CD4-positive, alpha-beta T cell (primary cell): Measurements from ENCODE around the gene RPTOR. TPM values are rescaled to one million over a fixed set of nuclear protein-coding genes. Genes with fewer than 3 reads are reported as not detected.

Experiments
- ATAC-seq: fragments of 200-7000 bp; cut with Tn5 transposase; one replicate; pipeline ENCODE4 v1.10.0; 2022; ENCODE audit warnings: mild to moderate bottlenecking; ENCODE audit not compliant: poor library complexity
- CTCF ChIA-PET: fragments of 350-600 bp; sonication (Branson Sonifier 250); formaldehyde crosslinking; loops from one replicate; lab custom pipeline; 2021; ENCODE audit warnings: antibody characterized with exemption, inconsistent platforms; lab: Charles Lee
- POLR2A ChIA-PET: fragments of 350-600 bp; sonication (Branson Sonifier 250); formaldehyde crosslinking; loops from one replicate; lab custom pipeline; 2021; ENCODE audit warnings: antibody characterized with exemption, inconsistent platforms; lab: Charles Lee
- DNase-seq, 14 experiments: peaks; one replicate each; pipeline ENCODE4 v3.0.0-alpha.2; 2013 to 2020; ENCODE audit warnings: mixed read lengths in 2 of 14
- H3K27ac ChIP-seq, 2 donors: one replicate each; pipeline versions ENCODE4 v1.5.1 to v1.7.0; 2013; ENCODE audit warnings: low read length in 2 of 2, low read depth in 1 of 2, mild to moderate bottlenecking in 1 of 2
- H3K27me3 ChIP-seq, 2 experiments: 1 replicate in 1 of 2; 2 replicates in 1 of 2; pipeline versions ENCODE4 v1.6.1 to v1.7.0; 2013; ENCODE audit warnings: low read length in 2 of 2, control low read depth in 1 of 2, mild to moderate bottlenecking in 1 of 2, moderate library complexity in 1 of 2; ENCODE audit not compliant: insufficient read depth in 2 of 2, control insufficient read depth in 1 of 2
- H3K36me3 ChIP-seq: one replicate; pipeline ENCODE4 v1.6.1; 2013; ENCODE audit warnings: low read length, control low read depth; ENCODE audit not compliant: insufficient read depth
- H3K4me1 ChIP-seq: one replicate; pipeline ENCODE4 v1.6.1; 2013; ENCODE audit warnings: low read length, control low read depth; ENCODE audit not compliant: insufficient read depth
- H3K4me3 ChIP-seq: one replicate; pipeline ENCODE4 v1.5.1; 2013; ENCODE audit warnings: mild to moderate bottlenecking, low read length, moderate library complexity
- H3K9me3 ChIP-seq, 2 experiments: 1 replicate in 1 of 2; 2 replicates in 1 of 2; pipeline versions ENCODE4 v1.6.1 to v1.7.0; 2013; ENCODE audit warnings: low read length in 2 of 2, mild to moderate bottlenecking in 2 of 2, control low read depth in 1 of 2, moderate library complexity in 1 of 2; ENCODE audit not compliant: control insufficient read depth in 1 of 2, insufficient read depth in 1 of 2
- H3K27ac Mint-ChIP-seq: one replicate; pipeline ENCODE4 v1.8.0; 2020; ENCODE audit warnings: mixed read lengths
- H3K27me3 Mint-ChIP-seq: one replicate; pipeline ENCODE4 v1.8.0; 2021; ENCODE audit warnings: mixed read lengths
- H3K36me3 Mint-ChIP-seq: one replicate; pipeline ENCODE4 v1.8.0; 2021; ENCODE audit warnings: low read depth, mixed read lengths
- H3K4me1 Mint-ChIP-seq: one replicate; pipeline ENCODE4 v1.8.0; 2021; ENCODE audit warnings: low read depth, mixed read lengths
- H3K4me3 Mint-ChIP-seq: one replicate; pipeline ENCODE4 v1.8.0; 2020; ENCODE audit warnings: mild to moderate bottlenecking, mixed read lengths
- H3K9me3 Mint-ChIP-seq: one replicate; pipeline ENCODE4 v1.8.0; 2020; ENCODE audit warnings: mixed read lengths
- CTCF ChIP-seq: fragments of 200-600 bp; IDR thresholded peaks from one replicate; pipeline ENCODE4 v1.8.0; 2022; ENCODE audit warnings: antibody characterized with exemption, mild to moderate bottlenecking
- intact Hi-C, 2 experiments: fragments of 100-400 bp; cut with DNase I in 1 of 2; cut with micrococcal nuclease in 1 of 2; formaldehyde crosslinking; loops; one replicate each; pipeline versions ENCODE4 v1.15.1 to v1.9.0; 2023 to 2025; cut with DNase I, micrococcal nuclease
- total RNA-seq, 174 experiments: library from RNA in 2 of 174; stranded (reverse) in 2 of 174; gene quantifications; one replicate each; pipeline ENCODE4 v1.2.3 and lab custom pipeline; 2021 to 2026

RPTOR gene
- total RNA-seq, 2 experiments from 2014 or later = 45.0 to 47.1 TPM

- POLR2A ChIA-PET = interaction anchor here (0.7 to 1.1 kb wide), 2 partner anchors 16 to 23 kb away, joined by 3 read pairs; no protein-coding TSS in a partner anchor
These were observed 52.3 kb downstream of the RPTOR start for GRCh38 chr17:80596760-80597608.

GRCh38 chr17:80598813-80599545 lies 54.3 kb downstream of the RPTOR start:
- TF ChIP-seq CTCF = no peak
- H3K4me3 ChIP-seq = no peak overlapping the region
- POLR2A ChIA-PET = no interaction called here
- H3K9me3 Mint-ChIP-seq = no peaks in the 10 kb centered on the region
- DNase-seq (no peak), ATAC-seq (no peak)
- H3K9me3 ChIP-seq = no peaks in the 10 kb centered on the region
- peaks cover 34% of the 10 kb centered on the region for H3K4me1 ChIP-seq
- no peak overlapping the region for H3K27ac ChIP-seq
- no peaks in the 10 kb centered on the region for H3K27me3 ChIP-seq
- H3K27me3 Mint-ChIP-seq = no peaks in the 10 kb centered on the region
- no peak overlapping the region for H3K4me3 Mint-ChIP-seq
- peaks cover 3% of the 10 kb centered on the region for H3K36me3 ChIP-seq
- intact Hi-C loops = no loop called here
- peak overlapping the region; percentile 22 for H3K27ac Mint-ChIP-seq
- CTCF ChIA-PET = interaction anchor here (0.6 kb wide), 1 partner anchor 407 kb away, joined by 3 read pairs; no protein-coding TSS in a partner anchor
- H3K4me1 Mint-ChIP-seq = peaks cover 73% of the 10 kb centered on the region
- H3K36me3 Mint-ChIP-seq = peaks cover 6% of the 10 kb centered on the region

More at GRCh38 chr17:80596760-80597608, 52.3 kb downstream of the RPTOR start:
- Mint-ChIP-seq H3K4me1 (peaks cover 61% of the 10 kb centered on the region), H3K27me3 (no peaks in the 10 kb centered on the region), H3K36me3 (peaks cover 6% of the 10 kb centered on the region), H3K4me3 (no peak overlapping the region), H3K9me3 (no peaks in the 10 kb centered on the region), H3K27ac (no peak overlapping the region)
- no peak for ATAC-seq
- H3K27ac ChIP-seq = no peak overlapping the region
- no peaks in the 10 kb centered on the region for H3K9me3 ChIP-seq
- no peaks in the 10 kb centered on the region for H3K27me3 ChIP-seq
- H3K4me3 ChIP-seq = no peak overlapping the region
- intact Hi-C loops = no loop called here
- DNase-seq = peak in 1 of 14 experiments; percentile 24
- H3K36me3 ChIP-seq = peaks cover 3% of the 10 kb centered on the region
- H3K4me1 ChIP-seq = peaks cover 21% of the 10 kb centered on the region
- no peak for TF ChIP-seq CTCF
- CTCF ChIA-PET = interaction anchor here (1.5 kb wide), 1 partner anchor 21 kb away, joined by 3 read pairs; no protein-coding TSS in a partner anchor

GRCh38 chr17:80599546-80600305 lies 55.1 kb downstream of the RPTOR start:
- POLR2A ChIA-PET = no interaction called here
- Histone ChIP-seq H3K4me3 (no peak overlapping the region), H3K36me3 (peaks cover 3% of the 10 kb centered on the region), H3K9me3 (no peaks in the 10 kb centered on the region), H3K27ac (no peak overlapping the region), H3K27me3 (no peaks in the 10 kb centered on the region), H3K4me1 (peaks cover 38% of the 10 kb centered on the region)
- H3K27me3 Mint-ChIP-seq = no peaks in the 10 kb centered on the region
- peaks cover 74% of the 10 kb centered on the region for H3K4me1 Mint-ChIP-seq
- H3K4me3 Mint-ChIP-seq = peak overlapping the region; percentile 47
- DNase-seq = peak in 1 of 14 experiments; percentile 24
- H3K9me3 Mint-ChIP-seq = no peaks in the 10 kb centered on the region
- peaks cover 6% of the 10 kb centered on the region for H3K36me3 Mint-ChIP-seq
- no peak for ATAC-seq
- intact Hi-C loops = no loop called here
- no peak for TF ChIP-seq CTCF
- peak overlapping the region; percentile 22 for H3K27ac Mint-ChIP-seq
- CTCF ChIA-PET = no interaction called here
